HG02642 (cell line): ENCODE results near the gene CPNE6.
"Not testable (repeated sequence)": the region's sequence is repeated elsewhere in the genome, so short reads cannot be mapped to it uniquely, and the experiment has no call there.

Source experiments
- ATAC-seq: cut with Tn5 transposase; IDR thresholded peaks from one replicate; pipeline ENCODE4 v1.9.1; 2021; ENCODE audit warnings: mild to moderate bottlenecking; ENCODE audit not compliant: unreplicated experiment, poor library complexity

CPNE6 gene

GRCh38 chr14:24071144-24071697 lies at the start of gene CPNE6:
TSS of gene CPNE6 (plus strand) at chr14:24071562. CDS start at chr14:24072937, 1,375 bp downstream.
- no peak for ATAC-seq

GRCh38 chr14:24024939-24025418 lies 46.4 kb upstream of the CPNE6 start:
- ATAC-seq, result not testable (repeated sequence)

- not testable (repeated sequence) for ATAC-seq
Measured at GRCh38 chr14:24029687-24030086, 41.7 kb upstream of the CPNE6 start.

- not testable (repeated sequence) for ATAC-seq
Measured at GRCh38 chr14:24031331-24031730, 40.0 kb upstream of the CPNE6 start.

DNA sequence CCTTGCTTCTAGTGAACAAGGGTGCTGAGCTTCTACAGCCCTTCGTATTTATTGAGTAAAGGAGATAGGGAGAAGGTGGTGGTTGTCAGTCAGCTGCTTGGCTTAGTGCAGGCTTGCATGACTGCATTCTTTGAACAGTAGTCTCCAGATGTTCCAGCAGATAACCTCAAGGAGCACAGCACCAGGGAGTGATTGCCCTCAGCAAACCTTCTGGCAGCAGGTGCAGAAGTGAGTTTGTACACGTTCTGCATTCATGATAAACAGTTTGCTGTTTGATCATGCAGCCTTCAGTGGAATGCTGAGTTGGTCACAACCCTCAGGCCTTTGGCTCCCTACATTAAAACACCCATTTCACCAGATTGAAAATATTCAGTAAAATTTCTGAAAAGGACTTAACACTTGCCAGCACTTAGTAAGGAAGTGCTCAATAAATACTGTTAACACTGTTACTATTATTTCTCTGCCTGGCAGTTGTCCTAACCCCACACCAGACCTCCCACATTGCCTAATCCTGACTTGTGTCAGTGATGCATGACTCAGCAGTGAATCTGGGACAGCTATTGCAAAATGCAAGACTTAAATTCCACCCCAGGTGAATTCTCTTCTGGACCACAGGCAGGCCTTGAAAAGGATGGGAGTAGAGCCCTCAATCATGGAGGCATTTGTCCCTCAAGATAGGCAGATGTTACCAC lies 38.5 kb upstream of the CPNE6 start:
- no peak for ATAC-seq

GRCh38 chr14:24035769-24036168 lies 35.6 kb upstream of the CPNE6 start:
- ATAC-seq, result peak; percentile 3

- ATAC-seq, result peak; percentile 76
Measured at GRCh38 chr14:24036169-24036962, 35.0 kb upstream of the CPNE6 start.

DNA sequence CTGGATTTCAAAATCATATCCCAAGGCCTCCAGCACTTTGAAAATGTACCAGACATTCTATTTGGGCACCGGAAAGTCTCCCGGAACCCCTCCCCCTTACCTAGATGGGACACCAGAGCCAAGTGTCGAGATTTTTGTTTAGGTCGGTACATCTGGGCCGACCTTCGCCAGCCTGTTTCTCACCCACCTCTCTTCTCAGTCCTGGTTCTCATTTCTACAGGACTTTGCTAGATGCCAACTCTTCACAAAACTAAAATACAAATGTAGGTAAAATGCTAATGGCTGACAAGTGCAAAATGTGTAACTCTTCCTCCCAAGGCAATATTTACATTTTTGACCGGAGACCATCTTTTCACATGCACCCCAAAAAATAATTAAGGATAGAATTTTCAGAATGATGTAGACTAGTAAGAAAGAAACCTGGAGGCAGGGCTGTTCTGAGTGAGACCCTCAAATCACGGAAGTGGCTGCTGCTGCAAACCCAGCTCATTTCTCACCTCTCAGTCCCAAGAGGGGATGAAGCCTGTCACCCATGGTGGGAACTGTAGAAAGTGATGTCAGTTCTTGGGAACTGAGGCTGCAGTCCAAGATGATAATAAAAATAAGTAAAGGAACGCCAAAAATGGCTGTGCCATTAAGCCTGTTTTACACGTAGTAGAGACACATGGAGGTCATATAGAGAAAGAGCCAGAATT lies 34.3 kb upstream of the CPNE6 start:
- peak; percentile 11 for ATAC-seq

DNA sequence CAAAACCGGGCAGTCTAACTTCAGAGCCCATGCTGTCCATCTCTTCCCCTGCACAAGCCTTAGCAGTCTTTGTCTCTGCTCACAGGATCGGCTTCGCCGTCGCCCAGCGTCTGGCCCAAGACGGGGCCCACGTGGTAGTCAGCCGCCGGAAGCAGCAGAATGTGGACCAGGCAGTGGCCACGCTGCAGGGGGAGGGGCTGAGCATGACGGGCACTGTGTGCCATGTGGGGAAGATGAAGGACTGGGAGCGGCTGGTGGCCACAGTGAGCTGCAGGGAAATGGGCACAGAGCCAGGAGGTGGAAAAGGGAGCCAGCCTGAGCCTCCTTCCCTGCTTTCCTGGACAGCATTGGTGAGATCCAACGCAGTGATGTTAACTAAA lies 33.7 kb upstream of the CPNE6 start:
- no peak for ATAC-seq

GRCh38 chr14:24038686-24039085 lies 32.7 kb upstream of the CPNE6 start:
- ATAC-seq, result no peak

- no peak for ATAC-seq
Measured at GRCh38 chr14:24040692-24041091, 30.7 kb upstream of the CPNE6 start.

DNA sequence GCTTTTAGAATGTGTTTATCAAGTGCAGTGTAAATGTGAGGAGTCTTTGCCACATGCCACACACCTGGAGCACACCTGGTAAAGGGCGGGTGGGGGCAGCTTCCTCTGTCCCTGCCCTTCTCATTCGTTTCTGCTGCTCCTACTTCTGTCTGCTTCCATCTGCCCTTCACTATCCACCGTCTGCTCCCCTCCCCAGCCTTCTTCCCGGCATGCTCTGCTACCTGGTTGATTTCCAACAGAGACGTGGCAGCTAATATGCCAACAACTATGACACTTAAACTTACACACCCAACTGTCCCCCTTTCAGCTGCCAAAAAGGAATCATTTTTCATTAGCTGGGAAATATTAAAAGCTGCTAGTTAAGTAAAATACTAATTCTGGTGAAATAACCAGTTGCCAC lies 28.6 kb upstream of the CPNE6 start:
- no peak for ATAC-seq

GRCh38 chr14:24049002-24049401 lies 22.4 kb upstream of the CPNE6 start:
- ATAC-seq, result not testable (repeated sequence)

DNA sequence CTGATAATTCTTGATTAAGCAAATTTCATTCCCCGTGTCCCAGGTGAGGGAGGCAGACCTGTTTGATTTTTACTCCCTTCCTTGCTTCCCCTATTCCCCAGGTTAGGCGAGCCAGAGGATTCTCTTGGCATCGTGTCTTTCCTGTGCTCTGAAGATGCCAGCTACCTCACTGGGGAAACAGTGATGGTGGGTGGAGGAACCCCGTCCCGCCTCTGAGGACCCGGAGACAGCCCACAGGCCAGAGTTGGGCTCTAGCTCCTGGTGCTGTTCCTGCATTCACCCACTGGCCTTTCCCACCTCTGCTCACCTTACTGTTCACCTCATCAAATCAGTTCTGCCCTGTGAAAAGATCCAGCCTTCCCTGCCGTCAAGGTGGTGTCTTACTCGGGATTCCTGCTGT lies 20.6 kb upstream of the CPNE6 start:
- ATAC-seq, result not testable (repeated sequence)

DNA sequence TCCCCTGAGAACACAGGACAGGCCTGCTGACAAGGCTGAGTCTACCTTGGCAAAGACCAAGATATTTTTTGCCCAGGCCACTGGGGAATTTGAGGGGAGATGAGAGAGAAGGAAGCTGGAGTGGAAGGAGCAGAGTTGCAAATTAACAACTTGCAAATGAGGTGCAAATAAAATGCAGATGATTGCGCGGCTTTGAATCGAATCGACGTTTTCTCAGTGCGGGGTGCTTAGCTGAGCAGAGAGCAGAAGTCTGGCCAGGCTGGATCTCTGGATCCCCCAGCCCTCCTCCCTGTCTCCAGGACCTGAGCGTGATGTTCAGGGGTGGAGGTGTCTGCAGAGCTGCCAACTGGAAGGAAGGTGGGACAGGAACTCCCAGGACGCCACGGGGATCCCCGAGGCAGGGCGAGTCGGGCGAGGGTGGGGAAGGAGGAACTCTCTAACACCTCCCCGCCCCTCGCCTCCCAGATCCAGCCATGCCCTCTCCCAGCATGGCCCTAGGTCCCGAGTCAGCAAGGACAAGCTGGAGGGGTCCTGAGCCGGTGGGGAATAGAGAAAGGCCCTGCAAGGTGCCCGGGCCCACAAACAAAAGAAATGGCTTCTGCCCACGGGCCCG lies 20.1 kb upstream of the CPNE6 start:
- peak; percentile 3 for ATAC-seq

DNA sequence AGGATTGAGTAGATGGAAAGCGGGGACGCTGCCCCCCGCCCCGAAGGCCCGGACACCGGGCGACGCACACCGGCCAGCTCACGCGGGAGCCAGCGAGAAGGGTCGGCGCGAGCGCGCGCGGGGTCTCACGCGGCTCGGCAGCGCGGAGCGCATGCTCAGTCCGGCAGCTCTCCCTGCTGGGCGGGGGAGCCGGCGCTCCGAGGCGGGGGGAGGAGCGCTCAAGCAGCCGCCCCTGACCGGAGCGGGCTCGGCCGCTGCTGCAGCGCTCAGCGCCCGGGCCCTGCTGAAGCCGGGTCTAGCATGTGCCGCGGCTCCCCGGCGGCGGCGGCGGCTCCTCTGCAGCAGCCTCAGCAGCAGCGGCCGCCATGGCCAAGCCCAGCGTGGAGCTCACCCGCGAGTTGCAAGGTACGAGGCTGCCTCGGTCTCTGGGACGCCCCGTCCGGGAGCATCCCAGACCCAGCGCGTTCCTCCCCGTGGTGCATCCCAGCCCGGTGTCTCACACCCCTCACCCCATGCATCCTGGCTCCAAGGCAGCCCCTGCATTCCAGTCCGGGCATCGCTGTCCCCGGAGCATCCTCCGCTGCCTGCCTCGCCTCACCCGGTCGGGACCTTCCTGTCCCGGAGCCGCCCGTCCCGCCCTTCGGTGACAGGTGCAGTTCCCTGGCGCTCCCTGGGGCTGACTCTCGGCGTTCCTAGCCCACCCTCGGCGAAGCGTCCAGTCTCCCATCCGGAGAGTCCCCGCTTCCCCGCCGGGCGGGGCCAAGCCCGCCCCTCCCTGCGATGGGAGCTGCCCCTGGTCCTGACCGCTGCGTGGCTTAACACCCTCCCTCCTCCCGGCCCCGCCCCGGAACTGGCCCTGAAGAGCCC lies 19.3 kb upstream of the CPNE6 start, which contains the start of gene CARMIL3:
Gene CARMIL3, plus strand, starts transcription at position 221 of the 867 bp plus-strand sequence. Its CDS starts 145 bp downstream, at position 366.
- peak; percentile 79 for ATAC-seq

GRCh38 chr14:24052656-24053547 lies 18.5 kb upstream of the CPNE6 start:
- ATAC-seq, result no peak
